HepG2 (cell line): ENCODE measurements around the gene INO80B. TPM values are rescaled to one million over a fixed set of nuclear protein-coding genes. Genes with fewer than 3 reads are reported as not detected.

ENCODE experiments used
- GABPB1 ChIP-seq: IDR thresholded peaks from 2 replicates; pipeline ENCODE4 v1.6.1; 2016; ENCODE audit warnings: mild to moderate bottlenecking, missing genetic modification reagents, moderate library complexity, missing compliant biosample characterization
- HMGA1 ChIP-seq: sonication (generic); formaldehyde crosslinking; conservative IDR thresholded peaks from 2 replicates; pipeline ENCODE4 v1.4.0; 2020; ENCODE audit warnings: missing genetic modification reagents
- JUN ChIP-seq: sonication (generic); formaldehyde crosslinking; IDR thresholded peaks from 2 replicates; pipeline ENCODE4 v1.4.0; 2020; ENCODE audit warnings: mild to moderate bottlenecking, missing genetic modification reagents
- MTA3 ChIP-seq: sonication (generic); formaldehyde crosslinking; IDR thresholded peaks from 2 replicates; pipeline ENCODE4 v1.4.0; 2020; ENCODE audit warnings: missing genetic modification reagents
- NKX3-1 ChIP-seq: sonication (generic); formaldehyde crosslinking; IDR thresholded peaks from 2 replicates; pipeline ENCODE4 v1.5.0; 2020; ENCODE audit warnings: missing genetic modification reagents
- PCBP1 ChIP-seq: fragments of 200-400 bp; formaldehyde crosslinking; IDR thresholded peaks from 2 replicates; pipeline ENCODE4 v1.6.1; 2017; ENCODE audit warnings: mild to moderate bottlenecking, low read depth, low read length, borderline replicate concordance
- POLR2A ChIP-seq, 2 experiments: IDR thresholded peaks; 2 replicates each; pipeline ENCODE4 v1.6.1; 2011; ENCODE audit warnings: low read depth in 2 of 2, low read length in 2 of 2, mild to moderate bottlenecking in 1 of 2, moderate library complexity in 1 of 2; ENCODE audit not compliant: insufficient read depth in 1 of 2
- RFX1 ChIP-seq: fragments of 450-650 bp; IDR thresholded peaks from 2 replicates; pipeline ENCODE4 v1.6.1; 2017
- SPEN ChIP-seq: sonication (generic); formaldehyde crosslinking; IDR thresholded peaks from 2 replicates; pipeline ENCODE4 v1.5.1; 2020; ENCODE audit warnings: low read depth, mild to moderate bottlenecking, missing genetic modification reagents
- TOE1 ChIP-seq: sonication (generic); formaldehyde crosslinking; IDR thresholded peaks from 2 replicates; pipeline ENCODE4 v1.4.0; 2020; ENCODE audit warnings: mild to moderate bottlenecking, missing genetic modification reagents
- WIZ ChIP-seq: sonication (generic); formaldehyde crosslinking; IDR thresholded peaks from 2 replicates; pipeline ENCODE4 v1.5.1; 2020; ENCODE audit warnings: mild to moderate bottlenecking, missing genetic modification reagents
- ZFYVE20 ChIP-seq: sonication (generic); formaldehyde crosslinking; IDR thresholded peaks from 2 replicates; pipeline ENCODE4 v1.8.0; 2023; ENCODE audit warnings: low read depth, mild to moderate bottlenecking, moderate library complexity, missing genetic modification reagents, borderline replicate concordance
- ZNF430 ChIP-seq: sonication (generic); formaldehyde crosslinking; IDR thresholded peaks from 2 replicates; pipeline ENCODE4 v1.9.0; 2021; ENCODE audit warnings: mild to moderate bottlenecking, missing genetic modification reagents
- ZNF451 ChIP-seq: sonication (generic); formaldehyde crosslinking; IDR thresholded peaks from 2 replicates; pipeline ENCODE4 v1.5.0; 2020; ENCODE audit warnings: mild to moderate bottlenecking, missing genetic modification reagents
- ZNF543 ChIP-seq: sonication (generic); formaldehyde crosslinking; IDR thresholded peaks from 2 replicates; pipeline ENCODE4 v1.4.0; 2020; ENCODE audit warnings: mild to moderate bottlenecking, missing genetic modification reagents
- ZNF644 ChIP-seq: IDR thresholded peaks from 2 replicates; pipeline ENCODE4 v1.6.1; 2016; ENCODE audit warnings: low read depth
- ZNF674 ChIP-seq: sonication (generic); formaldehyde crosslinking; IDR thresholded peaks from 2 replicates; pipeline ENCODE4 v1.5.0; 2020; ENCODE audit warnings: low read depth, mild to moderate bottlenecking, missing genetic modification reagents
- polyA plus RNA-seq, 8 experiments: library from polyadenylated mRNA; depleted of rRNA in 3 of 8; stranded (reverse) in 7 of 8; unstranded in 1 of 8; fragments of >200 nt; fragmentation: Illumina TruSeq in 4 of 8; extraction: Trizol in 4 of 8; gene quantifications; 2 replicates each; pipeline versions ENCODE4 v1.2.1 to v1.2.3, GENCODE V29; 2011 to 2016; ENCODE audit warnings: low read depth in 4 of 8, missing spikeins in 1 of 8, mixed read lengths in 1 of 8; ENCODE audit not compliant: insufficient read depth in 1 of 8
- total RNA-seq, 5 experiments: library from RNA; depleted of rRNA; stranded (reverse); fragments of >200 nt; fragmentation: Illumina TruSeq; extraction: Trizol; gene quantifications; 2 replicates each; pipeline ENCODE4 v1.2.3, GENCODE V29; 2016; ENCODE audit warnings: low read depth in 1 of 5
- TF ChIP-seq, protein P1 (sequence below): sonication (generic); formaldehyde crosslinking; IDR thresholded peaks from 2 replicates; pipeline ENCODE4 v1.5.0; 2020; ENCODE audit warnings: mild to moderate bottlenecking, missing genetic modification reagents, borderline replicate concordance
- TF ChIP-seq, protein P2 (sequence below): sonication (generic); formaldehyde crosslinking; IDR thresholded peaks from 2 replicates; pipeline ENCODE4 v1.5.0; 2020; ENCODE audit warnings: missing genetic modification reagents
- TF ChIP-seq, protein P3 (sequence below): IDR thresholded peaks from 2 replicates; pipeline ENCODE4 v1.6.1; 2016; ENCODE audit warnings: low read depth

The INO80B gene
- total and polyA plus RNA-seq, 2 of the 13 experiments (the other 11 are each of a cell fraction or from before 2014, with no cell fraction given), result 6.2 to 14.5 TPM

DNA sequence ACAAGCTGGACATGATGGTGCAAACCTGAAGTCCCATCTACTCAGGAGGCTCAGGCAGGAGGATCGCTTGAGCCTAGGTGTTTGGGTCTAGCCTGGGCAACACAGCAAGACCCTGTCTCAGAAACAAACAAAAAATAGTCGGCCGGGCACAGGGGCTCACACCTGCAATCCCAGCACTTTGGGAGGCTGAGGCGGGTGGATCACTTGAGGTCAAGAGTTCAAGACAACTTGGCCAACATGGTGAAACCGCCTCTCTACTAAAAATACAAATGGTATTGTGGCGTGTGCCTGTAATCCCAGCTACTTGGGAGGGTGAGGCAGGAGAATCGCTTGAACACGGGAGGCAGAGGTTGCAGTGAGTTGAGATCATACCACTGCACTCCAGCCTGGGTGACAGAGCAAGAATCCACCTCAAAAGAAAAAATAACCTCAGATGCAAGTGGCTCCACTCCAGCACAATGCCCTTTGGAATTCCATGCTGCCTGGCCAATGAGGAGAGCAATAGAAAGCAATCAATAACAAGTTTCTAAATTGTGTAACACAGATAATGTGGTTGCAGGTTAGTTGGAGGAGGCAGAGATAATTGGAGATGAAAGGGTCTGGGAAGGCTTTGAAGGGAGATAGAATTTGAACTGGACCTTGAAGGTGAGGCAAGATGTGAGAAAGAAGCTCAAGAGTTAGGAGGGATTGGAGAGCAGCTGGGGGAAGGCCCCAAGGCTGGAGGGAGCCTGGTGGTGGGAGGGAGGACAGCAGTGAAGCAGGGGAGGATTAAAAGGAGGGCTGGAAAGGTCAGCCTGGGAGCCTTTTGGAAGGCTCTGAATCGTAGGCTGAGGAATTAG is 34.0 kb downstream of the INO80B start (continued):
- TF ChIP-seq, protein P1, sequence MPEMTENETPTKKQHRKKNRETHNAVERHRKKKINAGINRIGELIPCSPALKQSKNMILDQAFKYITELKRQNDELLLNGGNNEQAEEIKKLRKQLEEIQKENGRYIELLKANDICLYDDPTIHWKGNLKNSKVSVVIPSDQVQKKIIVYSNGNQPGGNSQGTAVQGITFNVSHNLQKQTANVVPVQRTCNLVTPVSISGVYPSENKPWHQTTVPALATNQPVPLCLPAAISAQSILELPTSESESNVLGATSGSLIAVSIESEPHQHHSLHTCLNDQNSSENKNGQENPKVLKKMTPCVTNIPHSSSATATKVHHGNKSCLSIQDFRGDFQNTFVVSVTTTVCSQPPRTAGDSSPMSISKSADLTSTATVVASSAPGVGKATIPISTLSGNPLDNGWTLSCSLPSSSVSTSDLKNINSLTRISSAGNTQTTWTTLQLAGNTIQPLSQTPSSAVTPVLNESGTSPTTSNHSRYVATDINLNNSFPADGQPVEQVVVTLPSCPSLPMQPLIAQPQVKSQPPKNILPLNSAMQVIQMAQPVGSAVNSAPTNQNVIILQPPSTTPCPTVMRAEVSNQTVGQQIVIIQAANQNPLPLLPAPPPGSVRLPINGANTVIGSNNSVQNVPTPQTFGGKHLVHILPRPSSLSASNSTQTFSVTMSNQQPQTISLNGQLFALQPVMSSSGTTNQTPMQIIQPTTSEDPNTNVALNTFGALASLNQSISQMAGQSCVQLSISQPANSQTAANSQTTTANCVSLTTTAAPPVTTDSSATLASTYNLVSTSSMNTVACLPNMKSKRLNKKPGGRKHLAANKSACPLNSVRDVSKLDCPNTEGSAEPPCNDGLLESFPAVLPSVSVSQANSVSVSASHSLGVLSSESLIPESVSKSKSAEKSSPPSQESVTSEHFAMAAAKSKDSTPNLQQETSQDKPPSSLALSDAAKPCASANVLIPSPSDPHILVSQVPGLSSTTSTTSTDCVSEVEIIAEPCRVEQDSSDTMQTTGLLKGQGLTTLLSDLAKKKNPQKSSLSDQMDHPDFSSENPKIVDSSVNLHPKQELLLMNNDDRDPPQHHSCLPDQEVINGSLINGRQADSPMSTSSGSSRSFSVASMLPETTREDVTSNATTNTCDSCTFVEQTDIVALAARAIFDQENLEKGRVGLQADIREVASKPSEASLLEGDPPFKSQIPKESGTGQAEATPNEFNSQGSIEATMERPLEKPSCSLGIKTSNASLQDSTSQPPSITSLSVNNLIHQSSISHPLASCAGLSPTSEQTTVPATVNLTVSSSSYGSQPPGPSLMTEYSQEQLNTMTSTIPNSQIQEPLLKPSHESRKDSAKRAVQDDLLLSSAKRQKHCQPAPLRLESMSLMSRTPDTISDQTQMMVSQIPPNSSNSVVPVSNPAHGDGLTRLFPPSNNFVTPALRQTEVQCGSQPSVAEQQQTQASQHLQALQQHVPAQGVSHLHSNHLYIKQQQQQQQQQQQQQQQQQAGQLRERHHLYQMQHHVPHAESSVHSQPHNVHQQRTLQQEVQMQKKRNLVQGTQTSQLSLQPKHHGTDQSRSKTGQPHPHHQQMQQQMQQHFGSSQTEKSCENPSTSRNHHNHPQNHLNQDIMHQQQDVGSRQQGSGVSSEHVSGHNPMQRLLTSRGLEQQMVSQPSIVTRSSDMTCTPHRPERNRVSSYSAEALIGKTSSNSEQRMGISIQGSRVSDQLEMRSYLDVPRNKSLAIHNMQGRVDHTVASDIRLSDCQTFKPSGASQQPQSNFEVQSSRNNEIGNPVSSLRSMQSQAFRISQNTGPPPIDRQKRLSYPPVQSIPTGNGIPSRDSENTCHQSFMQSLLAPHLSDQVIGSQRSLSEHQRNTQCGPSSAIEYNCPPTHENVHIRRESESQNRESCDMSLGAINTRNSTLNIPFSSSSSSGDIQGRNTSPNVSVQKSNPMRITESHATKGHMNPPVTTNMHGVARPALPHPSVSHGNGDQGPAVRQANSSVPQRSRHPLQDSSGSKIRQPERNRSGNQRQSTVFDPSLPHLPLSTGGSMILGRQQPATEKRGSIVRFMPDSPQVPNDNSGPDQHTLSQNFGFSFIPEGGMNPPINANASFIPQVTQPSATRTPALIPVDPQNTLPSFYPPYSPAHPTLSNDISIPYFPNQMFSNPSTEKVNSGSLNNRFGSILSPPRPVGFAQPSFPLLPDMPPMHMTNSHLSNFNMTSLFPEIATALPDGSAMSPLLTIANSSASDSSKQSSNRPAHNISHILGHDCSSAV (CRISPR knock-in tag), result no peak
- TF ChIP-seq RFX1 (no peak), ZFYVE20 (CRISPR knock-in tag) (no peak), WIZ (CRISPR knock-in tag) (0 out of 2 replicates have a peak, but pooled peaks have one; percentile 84), ZNF644 (CRISPR knock-in tag) (no peak), SPEN (CRISPR knock-in tag) (peak; percentile 61), ZNF674 (CRISPR knock-in tag) (no peak), TOE1 (CRISPR knock-in tag) (peak; percentile 36), JUN (CRISPR knock-in tag) (no peak; the same call in 1 of the 2 replicates), GABPB1 (CRISPR knock-in tag) (no peak; the same call in 1 of the 2 replicates), POLR2A (IDR thresholded peaks at IDR 0.05; ENCODE audit: insufficient read depth in 1 of 2, low read depth in 2 of 2, low read length in 2 of 2) (peak; percentile 28 to 65; a peak in 1 of 4 replicates), ZNF430 (CRISPR knock-in tag) (no peak), NKX3-1 (no peak), ZNF451 (CRISPR knock-in tag) (no peak), ZNF543 (no peak), PCBP1 (no peak), MTA3 (CRISPR knock-in tag) (no peak), HMGA1 (CRISPR knock-in tag) (no peak)
- TF ChIP-seq, protein P2, sequence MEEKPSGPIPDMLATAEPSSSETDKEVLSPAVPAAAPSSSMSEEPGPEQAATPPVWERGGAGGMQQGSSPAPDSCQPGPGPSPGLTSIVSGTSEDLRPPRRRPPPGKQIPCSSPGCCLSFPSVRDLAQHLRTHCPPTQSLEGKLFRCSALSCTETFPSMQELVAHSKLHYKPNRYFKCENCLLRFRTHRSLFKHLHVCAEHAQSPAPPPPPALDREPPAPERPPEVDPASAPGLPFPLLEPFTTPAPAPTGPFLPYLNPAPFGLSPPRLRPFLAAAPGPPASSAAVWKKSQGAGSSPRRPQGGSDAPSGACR (CRISPR knock-in tag), result 0 out of 2 replicates have a peak, but pooled peaks have one; percentile 27
- TF ChIP-seq, protein P3, sequence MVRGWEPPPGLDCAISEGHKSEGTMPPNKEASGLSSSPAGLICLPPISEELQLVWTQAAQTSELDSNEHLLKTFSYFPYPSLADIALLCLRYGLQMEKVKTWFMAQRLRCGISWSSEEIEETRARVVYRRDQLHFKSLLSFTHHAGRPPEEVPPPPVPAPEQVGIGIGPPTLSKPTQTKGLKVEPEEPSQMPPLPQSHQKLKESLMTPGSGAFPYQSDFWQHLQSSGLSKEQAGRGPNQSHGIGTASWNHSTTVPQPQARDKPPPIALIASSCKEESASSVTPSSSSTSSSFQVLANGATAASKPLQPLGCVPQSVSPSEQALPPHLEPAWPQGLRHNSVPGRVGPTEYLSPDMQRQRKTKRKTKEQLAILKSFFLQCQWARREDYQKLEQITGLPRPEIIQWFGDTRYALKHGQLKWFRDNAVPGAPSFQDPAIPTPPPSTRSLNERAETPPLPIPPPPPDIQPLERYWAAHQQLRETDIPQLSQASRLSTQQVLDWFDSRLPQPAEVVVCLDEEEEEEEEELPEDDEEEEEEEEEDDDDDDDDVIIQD (CRISPR knock-in tag), result 0 out of 2 replicates have a peak, but pooled peaks have one; percentile 53
